CD14-positive monocyte (primary cell): ENCODE measurements around the gene DCLK1. TPM values are rescaled to one million over a fixed set of nuclear protein-coding genes. Genes with fewer than 3 reads are reported as not detected.

ENCODE experiments used
- DNase-seq, 3 donors: peaks; one replicate each; pipeline ENCODE4 v3.0.0-alpha.2; 2011 to 2022
- H2AFZ ChIP-seq: 2 replicates; pipeline ENCODE4 v1.6.0; 2012; ENCODE audit warnings: mild to moderate bottlenecking, low read depth, low read length, inconsistent platforms; ENCODE audit not compliant: insufficient read depth, poor library complexity, severe bottlenecking
- H3K27ac ChIP-seq, 2 donors: 1 replicate in 1 of 2; 2 replicates in 1 of 2; pipeline ENCODE4 v1.5.1; 2012 to 2013; ENCODE audit warnings: low read length in 2 of 2, control low read depth in 1 of 2, inconsistent platforms in 1 of 2, low read depth in 1 of 2, mild to moderate bottlenecking in 1 of 2
- H3K27me3 ChIP-seq, 2 donors: one replicate each; pipeline versions ENCODE4 v1.6.0 to v1.6.1; 2011 to 2013; ENCODE audit warnings: low read length in 2 of 2; ENCODE audit not compliant: control insufficient read depth in 2 of 2, insufficient read depth in 2 of 2
- H3K36me3 ChIP-seq, 2 donors: replicated peaks in 1 of 2; 1 replicate in 1 of 2; 2 replicates in 1 of 2; pipeline versions ENCODE4 v1.5.1 to v1.6.1; 2012 to 2013; ENCODE audit warnings: low read length in 2 of 2, control low read depth in 1 of 2, inconsistent platforms in 1 of 2, mild to moderate bottlenecking in 1 of 2; ENCODE audit not compliant: insufficient read depth in 2 of 2, control insufficient read depth in 1 of 2
- H3K4me1 ChIP-seq, 2 donors: 1 replicate in 1 of 2; 2 replicates in 1 of 2; pipeline versions ENCODE4 v1.5.1 to v1.6.1; 2012 to 2013; ENCODE audit warnings: low read length in 2 of 2, control low read depth in 1 of 2, inconsistent platforms in 1 of 2, mild to moderate bottlenecking in 1 of 2, moderate library complexity in 1 of 2; ENCODE audit not compliant: insufficient read depth in 2 of 2, control insufficient read depth in 1 of 2
- H3K4me2 ChIP-seq: replicated peaks from 2 replicates; pipeline ENCODE3; 2012; ENCODE audit warnings: low read length, moderate library complexity, mild to moderate bottlenecking; ENCODE audit not compliant: poor library complexity, severe bottlenecking; ENCODE audit errors: extremely low read depth
- H3K4me3 ChIP-seq, 3 experiments: fragments of 200-600 bp in 1 of 3; sonication (generic) in 1 of 3; replicated peaks in 1 of 3; 1 replicate in 2 of 3; 2 replicates in 1 of 3; pipeline ENCODE4 v1.5.1; 2011 to 2013; ENCODE audit warnings: low read length in 3 of 3, mild to moderate bottlenecking in 3 of 3, control low read depth in 2 of 3, low read depth in 2 of 3, inconsistent platforms in 1 of 3, moderate library complexity in 1 of 3
- H3K79me2 ChIP-seq: 2 replicates; pipeline ENCODE4 v1.6.0; 2012; ENCODE audit warnings: mild to moderate bottlenecking, control low read depth, inconsistent platforms, low read length, moderate library complexity; ENCODE audit not compliant: insufficient read depth
- H3K9ac ChIP-seq: 2 replicates; pipeline ENCODE4 v1.6.0; 2017; ENCODE audit warnings: low read length, mild to moderate bottlenecking; ENCODE audit not compliant: insufficient read depth, poor library complexity, severe bottlenecking
- H3K9me3 ChIP-seq, 2 donors: replicated peaks in 1 of 2; 1 replicate in 1 of 2; 2 replicates in 1 of 2; pipeline versions ENCODE4 v1.5.1 to v1.6.1; 2012 to 2013; ENCODE audit warnings: low read length in 2 of 2, control low read depth in 1 of 2; ENCODE audit not compliant: control insufficient read depth in 1 of 2, insufficient read depth in 1 of 2
- H4K20me1 ChIP-seq: 2 replicates; pipeline ENCODE4 v1.6.0; 2012; ENCODE audit warnings: mild to moderate bottlenecking, low read length, control low read depth, moderate library complexity; ENCODE audit not compliant: insufficient read depth
- H3K27ac Mint-ChIP-seq, 7 donors: one replicate each; pipeline ENCODE4 v1.8.0; 2020; ENCODE audit warnings: mild to moderate bottlenecking in 7 of 7, mixed read lengths in 7 of 7, moderate library complexity in 6 of 7, inconsistent platforms in 2 of 7
- H3K27me3 Mint-ChIP-seq, 3 donors: one replicate each; pipeline ENCODE4 v1.8.0; 2021 to 2022; ENCODE audit warnings: low read depth in 3 of 3, mild to moderate bottlenecking in 3 of 3, mixed read lengths in 3 of 3, moderate library complexity in 3 of 3, inconsistent platforms in 1 of 3
- H3K36me3 Mint-ChIP-seq, 2 donors: one replicate each; pipeline ENCODE4 v1.8.0; 2020; ENCODE audit warnings: mixed read lengths in 2 of 2, inconsistent platforms in 1 of 2, mild to moderate bottlenecking in 1 of 2
- H3K4me1 Mint-ChIP-seq: one replicate; pipeline ENCODE4 v1.8.0; 2020; ENCODE audit warnings: mild to moderate bottlenecking, mixed read lengths
- H3K4me3 Mint-ChIP-seq, 2 donors: one replicate each; pipeline ENCODE4 v1.8.0; 2020; ENCODE audit warnings: mild to moderate bottlenecking in 2 of 2, mixed read lengths in 2 of 2, moderate library complexity in 1 of 2
- H3K9me3 Mint-ChIP-seq, 7 donors: one replicate each; pipeline ENCODE4 v1.8.0; 2020 to 2022; ENCODE audit warnings: mixed read lengths in 7 of 7, mild to moderate bottlenecking in 6 of 7, moderate library complexity in 6 of 7, inconsistent platforms in 2 of 7
- WGBS: methylation state at CpG from one replicate; pipeline ENCODE4 v1.1.5; 2013; ENCODE audit warnings: missing lambda C conversion rate; ENCODE audit not compliant: insufficient coverage; 5-methylcytosine and 5-hydroxymethylcytosine counted together
- intact Hi-C, 2 donors: fragments of 100-400 bp; cut with micrococcal nuclease; formaldehyde crosslinking; loops; one replicate each; pipeline versions ENCODE4 v1.15.0 to v1.15.1; 2023
- polyA plus RNA-seq, 3 donors: library from polyadenylated mRNA; depleted of rRNA in 1 of 3; unstranded in 2 of 3; stranded (reverse) in 1 of 3; fragments of 300-500 nt in 2 of 3; fragments of >200 nt in 1 of 3; fragmentation: Illumina TruSeq in 2 of 3; gene quantifications; 1 replicate in 2 of 3; 2 replicates in 1 of 3; pipeline ENCODE4 v1.2.3, GENCODE V29; 2012 to 2021
- TF ChIP-seq, protein P1 (sequence below): fragments of 200-600 bp; IDR thresholded peaks from one replicate; pipeline ENCODE4 v1.8.0; 2022; ENCODE audit warnings: antibody characterized with exemption, mild to moderate bottlenecking

The DCLK1 gene
- polyA plus RNA-seq, 3 donors: not detected

DNA sequence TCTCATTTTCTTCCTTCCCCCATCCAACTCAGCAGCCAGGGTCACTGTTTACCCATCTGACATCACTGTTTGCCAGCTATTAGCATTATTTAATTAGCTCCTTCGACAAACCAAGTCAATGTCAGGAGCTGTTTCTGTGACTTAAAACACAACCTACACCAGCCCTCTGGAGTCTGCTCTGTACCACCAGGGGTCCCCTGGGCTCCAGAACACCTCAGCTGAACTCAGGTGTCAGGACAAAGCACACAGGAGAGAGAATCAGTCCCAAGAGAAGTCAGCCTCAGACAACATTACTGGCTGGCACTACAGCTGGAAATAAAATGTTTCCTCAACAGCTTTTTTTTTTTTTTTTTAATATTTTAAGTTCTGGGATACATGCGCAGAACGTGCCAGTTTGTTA, 45.1 kb downstream of the DCLK1 start:
- TF ChIP-seq, protein P1, sequence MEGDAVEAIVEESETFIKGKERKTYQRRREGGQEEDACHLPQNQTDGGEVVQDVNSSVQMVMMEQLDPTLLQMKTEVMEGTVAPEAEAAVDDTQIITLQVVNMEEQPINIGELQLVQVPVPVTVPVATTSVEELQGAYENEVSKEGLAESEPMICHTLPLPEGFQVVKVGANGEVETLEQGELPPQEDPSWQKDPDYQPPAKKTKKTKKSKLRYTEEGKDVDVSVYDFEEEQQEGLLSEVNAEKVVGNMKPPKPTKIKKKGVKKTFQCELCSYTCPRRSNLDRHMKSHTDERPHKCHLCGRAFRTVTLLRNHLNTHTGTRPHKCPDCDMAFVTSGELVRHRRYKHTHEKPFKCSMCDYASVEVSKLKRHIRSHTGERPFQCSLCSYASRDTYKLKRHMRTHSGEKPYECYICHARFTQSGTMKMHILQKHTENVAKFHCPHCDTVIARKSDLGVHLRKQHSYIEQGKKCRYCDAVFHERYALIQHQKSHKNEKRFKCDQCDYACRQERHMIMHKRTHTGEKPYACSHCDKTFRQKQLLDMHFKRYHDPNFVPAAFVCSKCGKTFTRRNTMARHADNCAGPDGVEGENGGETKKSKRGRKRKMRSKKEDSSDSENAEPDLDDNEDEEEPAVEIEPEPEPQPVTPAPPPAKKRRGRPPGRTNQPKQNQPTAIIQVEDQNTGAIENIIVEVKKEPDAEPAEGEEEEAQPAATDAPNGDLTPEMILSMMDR: no peak
- Mint-ChIP-seq H3K36me3 (no peaks in the 10 kb centered on the region), H3K27me3 (no peaks in the 10 kb centered on the region), H3K9me3 (peaks cover 0 to 6% (median 2%) of the 10 kb centered on the region in 7 donors), H3K27ac (no peak overlapping the region), H3K4me3 (no peak overlapping the region), H3K4me1 (no peaks in the 10 kb centered on the region)
- no peak overlapping the region for H2AFZ ChIP-seq
- no peak overlapping the region for H3K4me3 ChIP-seq
- H3K9ac ChIP-seq: no peak overlapping the region
- H3K27me3 ChIP-seq: no peaks in the 10 kb centered on the region
- no peak overlapping the region for H3K27ac ChIP-seq
- intact Hi-C loops: no loop called here
- no peak for DNase-seq
- no peaks in the 10 kb centered on the region for H3K36me3 ChIP-seq
- no peaks in the 10 kb centered on the region for H4K20me1 ChIP-seq
- H3K4me2 ChIP-seq: no peak overlapping the region
- no CpG with 5 or more reads among the region's 3 CpGs for WGBS
- no peaks in the 10 kb centered on the region for H3K4me1 ChIP-seq
- H3K9me3 ChIP-seq: no peaks in the 10 kb centered on the region
- H3K79me2 ChIP-seq: no peaks in the 10 kb centered on the region

DNA sequence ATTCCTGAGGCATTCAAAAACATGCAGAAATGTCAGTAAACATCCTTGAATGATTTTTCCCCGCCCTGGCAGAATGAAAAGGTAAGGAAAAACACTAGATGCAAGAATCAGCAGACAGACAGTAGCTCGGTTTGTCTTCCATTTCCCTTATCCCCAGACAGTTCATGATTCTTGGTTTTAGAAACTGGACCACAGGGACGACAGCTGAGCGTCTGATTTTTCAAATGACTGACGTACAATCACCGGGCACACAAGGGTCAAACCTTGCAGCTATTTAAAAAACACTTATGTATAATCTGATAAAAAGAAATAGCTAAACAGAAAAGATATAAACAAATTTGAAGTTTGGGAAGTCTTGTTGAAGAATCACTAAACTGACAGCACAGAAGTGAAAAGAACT, 47.1 kb downstream of the DCLK1 start:
- H3K27ac ChIP-seq: no peak overlapping the region
- H3K4me1 ChIP-seq: no peaks in the 10 kb centered on the region
- TF ChIP-seq, protein P1: no peak
- no peaks in the 10 kb centered on the region for H3K79me2 ChIP-seq
- no peak overlapping the region for H3K9ac ChIP-seq
- no peaks in the 10 kb centered on the region for H3K27me3 ChIP-seq
- Mint-ChIP-seq H3K4me3 (no peak overlapping the region), H3K9me3 (peaks cover 0 to 12% (median 0%) of the 10 kb centered on the region in 7 donors), H3K4me1 (no peaks in the 10 kb centered on the region), H3K36me3 (no peaks in the 10 kb centered on the region), H3K27me3 (peaks cover 0 to 2% (median 0%) of the 10 kb centered on the region in 3 donors), H3K27ac (no peak overlapping the region)
- WGBS: 63% methylated on average over 1 of the region's 6 CpGs
- H3K4me2 ChIP-seq: no peak overlapping the region
- H3K36me3 ChIP-seq: no peaks in the 10 kb centered on the region
- no peak for DNase-seq
- intact Hi-C loops: no loop called here
- H4K20me1 ChIP-seq: no peaks in the 10 kb centered on the region
- no peak overlapping the region for H2AFZ ChIP-seq
- no peak overlapping the region for H3K4me3 ChIP-seq
- H3K9me3 ChIP-seq: no peaks in the 10 kb centered on the region
